ENCODE results near the gene GRM4. TPM values are rescaled to one million over a fixed set of nuclear protein-coding genes. Genes with fewer than 3 reads are reported as not detected.

The GRM4 gene
- total and polyA plus RNA-seq, 9 donors, result under 0.01 to 0.37 (median 0.08) TPM; not detected in 2

GRCh38 chr6:34035704-34036356, 110.1 kb downstream of the GRM4 start:
- Histone ChIP-seq H3K27me3 (no peaks in the 10 kb centered on the region), H3K36me3 (no peaks in the 10 kb centered on the region), H3K4me1 (ENCODE audit: insufficient read depth) (no peaks in the 10 kb centered on the region), H3K4me3 (no peak overlapping the region), H3K27ac (no peak overlapping the region), H3K9me3 (no peaks in the 10 kb centered on the region)
- intact Hi-C loops (cut with DNase I), result no loop called here
- TF ChIP-seq POLR2A (IDR thresholded peaks at IDR 0.05) (no peak), EP300 (IDR thresholded peaks at IDR 0.05) (no peak), CTCF (IDR thresholded peaks at IDR 0.05) (no peak)
- WGBS, 3 donors, result 90 to 92% (median 91%) methylated on average over 40 of the region's 40 CpGs
- DNase-seq, result no peak

- H3K27me3 ChIP-seq, result no peaks in the 10 kb centered on the region
Observed at GRCh38 chr6:34035161-34035560, 110.7 kb downstream of the GRM4 start.

GRCh38 chr6:34032856-34033255, 113.0 kb downstream of the GRM4 start:
- 78 to 83% (median 78%) methylated on average over 5 of the region's 5 CpGs for WGBS, 3 donors
- Histone ChIP-seq H3K36me3 (no peaks in the 10 kb centered on the region), H3K9me3 (no peaks in the 10 kb centered on the region), H3K4me3 (no peak overlapping the region), H3K27me3 (no peaks in the 10 kb centered on the region), H3K4me1 (ENCODE audit: insufficient read depth) (no peaks in the 10 kb centered on the region), H3K27ac (no peak overlapping the region)
- DNase-seq, result no peak
- no peak for TF ChIP-seq EP300 (IDR thresholded peaks at IDR 0.05)
- intact Hi-C loops (cut with DNase I), result no loop called here

More at GRCh38 chr6:34035161-34035560, 110.7 kb downstream of the GRM4 start:
- WGBS, 3 donors, result 85 to 87% (median 87%) methylated on average over 1 of the region's 1 CpG
- Histone ChIP-seq H3K4me1 (ENCODE audit: insufficient read depth) (no peaks in the 10 kb centered on the region), H3K36me3 (no peaks in the 10 kb centered on the region), H3K27ac (no peak overlapping the region), H3K9me3 (no peaks in the 10 kb centered on the region), H3K4me3 (no peak overlapping the region)
- intact Hi-C loops (cut with DNase I), result no loop called here
- no peak for DNase-seq
- TF ChIP-seq EP300 (IDR thresholded peaks at IDR 0.05) (no peak), POLR2A (IDR thresholded peaks at IDR 0.05) (no peak), CTCF (IDR thresholded peaks at IDR 0.05) (no peak)

- Histone ChIP-seq H3K27ac (no peak overlapping the region), H3K27me3 (no peaks in the 10 kb centered on the region), H3K4me3 (no peak overlapping the region), H3K9me3 (no peaks in the 10 kb centered on the region), H3K36me3 (no peaks in the 10 kb centered on the region), H3K4me1 (ENCODE audit: insufficient read depth) (no peaks in the 10 kb centered on the region)
- DNase-seq, result no peak
- WGBS, 3 donors, result 78 to 88% (median 80%) methylated on average over 12 of the region's 12 CpGs
- TF ChIP-seq CTCF (IDR thresholded peaks at IDR 0.05), result no peak
- no peak for TF ChIP-seq EP300 (IDR thresholded peaks at IDR 0.05)
- no peak for TF ChIP-seq POLR2A (IDR thresholded peaks at IDR 0.05)
- intact Hi-C loops (cut with DNase I), result no loop called here
Observed at GRCh38 chr6:34031625-34032383, 114.1 kb downstream of the GRM4 start.

Data from ovary (tissue), 9 donors.